GM19099 (cell line): ENCODE results near the gene HOMER3.

Experiments used
- POLR2A ChIP-seq: IDR thresholded peaks from 3 replicates; pipeline ENCODE4 v1.6.1; 2011; ENCODE audit warnings: low read depth; ENCODE audit not compliant: insufficient read length; ENCODE audit errors: extremely low read depth

HOMER3 gene

DNA sequence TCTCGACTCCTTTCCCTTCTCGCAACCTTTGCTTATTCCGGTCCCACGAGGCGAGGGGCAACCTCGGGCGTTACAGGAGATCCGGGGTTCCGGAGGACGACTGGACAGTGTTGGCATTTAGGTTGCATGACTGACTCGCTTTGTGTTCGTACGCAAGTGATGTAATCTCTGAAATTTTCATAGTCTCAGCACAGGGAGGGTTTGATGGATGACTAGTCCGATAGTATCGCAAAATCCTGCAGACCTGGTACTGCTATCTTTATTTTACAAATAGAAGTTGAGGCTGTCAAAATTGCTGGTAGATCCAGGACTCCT is 21.2 kb downstream of the HOMER3 start:
- no peak for TF ChIP-seq POLR2A

DNA sequence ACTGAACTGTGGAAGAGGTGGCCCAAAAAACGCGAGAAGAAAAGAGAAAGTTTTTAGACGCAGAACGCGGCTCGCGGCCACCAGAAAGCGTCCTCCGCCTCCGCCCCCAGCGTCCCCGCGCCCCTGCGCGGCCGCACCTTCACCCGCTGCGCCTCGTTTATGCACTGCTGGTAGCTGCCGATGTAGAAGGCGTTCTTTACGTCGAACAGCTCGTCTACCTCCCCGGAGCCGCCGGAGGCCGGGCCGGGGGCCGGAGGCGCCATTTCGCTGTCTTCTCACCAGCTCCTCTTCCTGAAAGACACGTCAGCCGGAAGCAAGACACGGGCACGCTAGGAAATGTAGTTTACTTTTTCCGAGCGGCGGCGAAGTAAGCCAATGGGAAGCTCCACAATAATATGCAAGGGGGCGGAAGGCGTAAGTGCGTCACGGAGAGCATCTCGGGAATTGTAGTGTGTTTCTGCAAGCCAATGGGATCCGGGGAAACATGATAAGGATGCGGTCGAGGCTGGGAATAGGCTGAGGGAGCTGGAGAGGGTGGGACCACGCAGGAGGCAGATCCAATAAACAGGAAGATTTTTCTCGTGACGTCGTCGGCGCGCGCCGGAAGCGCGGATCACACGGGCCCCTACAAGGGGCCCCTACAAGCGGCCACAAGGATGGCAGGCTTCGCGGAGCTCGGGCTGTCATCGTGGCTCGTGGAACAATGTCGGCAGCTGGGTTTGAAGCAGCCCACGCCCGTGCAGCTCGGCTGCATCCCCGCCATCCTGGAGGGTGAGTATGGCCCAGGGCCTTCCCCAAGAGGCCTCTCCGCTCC is 21.7 kb downstream of the HOMER3 start, which contains the start of the genes COPE and DDX49:
TSS of gene COPE (minus strand) at position 302 of the 814 bp plus-strand sequence. CDS start at position 263, 39 bp downstream.
TSS of gene DDX49 (plus strand) at position 630 of the 814 bp plus-strand sequence. CDS start at position 657, 27 bp downstream.
- peak; percentile 88 for TF ChIP-seq POLR2A

DNA sequence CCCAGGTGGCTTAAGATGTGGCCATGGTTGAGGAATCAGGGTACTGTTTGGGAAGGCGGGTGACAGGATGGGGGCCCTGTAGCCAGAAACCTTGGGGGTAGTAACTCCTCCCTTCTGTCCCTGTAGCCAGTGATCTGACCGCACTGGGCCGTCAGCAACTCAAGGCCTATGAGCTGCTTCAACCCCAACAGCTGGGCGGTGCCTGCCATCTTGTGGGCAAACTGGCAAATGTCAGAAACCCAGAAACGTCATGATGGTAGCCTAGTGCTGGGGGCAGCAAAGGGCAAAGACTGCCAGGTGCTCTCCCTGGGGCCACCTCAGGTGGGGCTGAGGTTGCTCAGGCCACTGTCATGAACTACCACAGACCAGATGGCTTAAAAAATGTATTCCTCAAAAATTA is 25.4 kb downstream of the HOMER3 start:
- no peak for TF ChIP-seq POLR2A

DNA sequence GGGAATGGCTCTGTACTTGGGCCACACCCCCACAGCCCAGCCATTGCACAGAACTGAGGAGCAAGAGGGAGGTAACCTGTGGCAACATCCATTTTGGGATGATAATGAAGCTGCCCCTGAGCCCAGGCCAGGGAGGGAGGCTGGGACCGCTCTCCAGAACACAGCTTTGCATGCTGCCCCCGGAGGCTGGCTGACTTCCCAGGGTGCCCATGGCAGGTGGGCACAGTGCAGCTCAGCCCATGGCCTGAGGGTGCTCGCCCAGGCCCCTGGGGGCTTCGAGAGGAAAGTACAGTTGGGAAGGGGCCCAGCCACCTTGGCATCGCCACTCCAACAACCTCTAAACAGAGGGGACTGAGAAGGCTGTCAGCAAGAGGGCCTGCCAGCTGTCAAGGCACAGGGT is 27.6 kb downstream of the HOMER3 start:
- TF ChIP-seq POLR2A: no peak

DNA sequence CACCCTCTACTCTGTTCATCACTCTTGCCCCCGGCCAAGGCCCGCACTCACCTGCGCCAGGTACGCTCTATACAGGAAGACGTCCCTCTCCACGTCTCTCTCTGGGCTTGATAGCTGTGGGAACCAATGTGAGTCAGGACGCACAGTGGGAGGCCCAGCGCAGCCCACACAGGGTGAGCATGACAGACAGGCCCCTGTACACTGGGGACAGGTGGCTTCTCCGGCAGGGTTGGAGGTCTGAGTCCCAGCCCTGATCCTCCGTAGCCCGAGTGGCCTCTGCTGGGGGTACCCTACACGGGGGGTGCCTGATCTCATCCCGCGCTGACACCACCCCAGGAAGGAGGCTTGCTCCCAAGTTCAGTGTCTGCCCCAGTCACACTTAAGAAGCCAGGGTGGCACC is 28.1 kb downstream of the HOMER3 start:
- TF ChIP-seq POLR2A: no peak

DNA sequence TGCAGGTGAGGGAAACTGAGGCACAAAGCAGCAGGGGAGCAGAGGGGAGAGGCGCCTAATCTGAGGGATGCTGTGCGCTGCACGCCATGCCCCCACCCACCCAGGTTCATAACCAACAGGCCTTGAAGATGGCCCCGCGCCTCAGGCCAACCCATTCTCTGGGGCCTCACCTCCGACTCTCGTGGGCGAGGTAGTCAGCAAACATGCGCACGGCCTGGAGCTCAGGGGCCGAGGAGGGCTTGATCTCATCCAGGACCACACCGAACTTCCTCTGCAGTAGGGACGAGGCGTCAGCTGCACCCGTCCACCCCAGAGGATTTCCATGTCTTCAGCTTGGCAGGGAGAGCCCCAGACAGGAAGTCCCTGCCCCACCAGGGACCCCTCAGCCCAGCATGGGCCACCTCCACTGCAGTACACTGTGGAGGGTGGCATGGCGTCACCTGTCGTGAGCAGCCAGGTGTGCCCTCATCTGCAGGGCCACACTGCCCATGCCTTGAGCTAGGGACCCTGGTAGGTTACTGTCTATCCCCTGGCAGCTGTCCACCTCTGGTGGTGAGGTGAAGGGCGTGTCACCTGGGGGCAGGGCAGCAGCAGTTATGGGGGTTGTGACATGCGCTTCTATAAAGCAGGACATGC is 30.1 kb downstream of the HOMER3 start:
- TF ChIP-seq POLR2A: no peak

DNA sequence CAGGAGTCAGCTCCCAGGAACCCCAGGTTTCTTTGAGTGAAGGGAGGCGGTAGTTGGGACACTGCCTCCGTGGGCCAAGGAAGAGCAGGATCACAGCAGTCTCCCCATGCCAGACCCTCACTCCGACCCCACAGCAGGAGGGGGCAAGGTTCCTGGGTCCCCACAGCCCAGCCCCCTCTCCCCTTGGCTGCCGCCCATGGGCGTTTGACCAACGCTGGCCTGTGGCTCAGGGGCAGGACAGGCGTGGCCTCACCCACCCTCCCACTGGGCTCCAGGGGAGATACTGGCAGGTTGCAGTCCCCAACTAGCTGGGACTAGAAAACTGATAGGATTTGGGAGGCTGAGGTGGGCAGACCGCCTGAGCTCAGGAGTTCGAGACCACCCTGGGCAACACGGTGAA is 31.0 kb downstream of the HOMER3 start:
- TF ChIP-seq POLR2A: no peak

DNA sequence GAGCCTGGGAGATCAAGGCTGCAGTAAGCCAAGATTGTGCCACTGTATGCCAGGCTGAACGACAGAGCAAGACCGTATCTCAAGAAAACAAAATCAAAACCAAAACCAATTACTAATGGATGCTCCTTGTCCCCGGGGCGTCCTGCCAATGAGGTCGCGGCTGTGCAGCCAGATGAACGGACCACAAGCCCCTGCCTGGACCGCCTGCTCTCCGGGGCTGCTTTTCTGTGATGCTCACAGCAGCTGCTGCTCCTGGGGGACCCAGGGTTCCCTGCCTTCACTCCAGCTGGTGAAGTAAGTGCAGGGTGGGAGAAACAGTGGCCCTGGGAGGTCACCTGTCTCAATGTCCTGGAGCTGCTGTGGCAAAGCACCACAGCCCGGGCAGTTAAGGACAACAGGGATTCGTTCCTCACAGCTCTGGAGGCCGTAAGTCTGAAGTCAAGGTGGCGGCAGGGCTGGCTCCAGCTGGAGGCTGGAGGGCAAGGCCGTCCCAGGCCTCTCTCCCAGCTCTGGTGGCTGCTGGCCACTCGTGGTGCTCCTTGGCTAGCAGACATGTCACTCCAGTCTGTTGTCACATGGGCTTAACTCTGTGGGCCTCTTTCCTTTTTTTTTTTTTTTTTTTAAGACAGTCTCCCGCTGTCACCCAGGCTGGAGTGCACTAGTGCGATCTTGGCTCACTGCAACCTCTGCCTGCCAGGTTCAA is 31.9 kb downstream of the HOMER3 start:
- TF ChIP-seq POLR2A: no peak

DNA sequence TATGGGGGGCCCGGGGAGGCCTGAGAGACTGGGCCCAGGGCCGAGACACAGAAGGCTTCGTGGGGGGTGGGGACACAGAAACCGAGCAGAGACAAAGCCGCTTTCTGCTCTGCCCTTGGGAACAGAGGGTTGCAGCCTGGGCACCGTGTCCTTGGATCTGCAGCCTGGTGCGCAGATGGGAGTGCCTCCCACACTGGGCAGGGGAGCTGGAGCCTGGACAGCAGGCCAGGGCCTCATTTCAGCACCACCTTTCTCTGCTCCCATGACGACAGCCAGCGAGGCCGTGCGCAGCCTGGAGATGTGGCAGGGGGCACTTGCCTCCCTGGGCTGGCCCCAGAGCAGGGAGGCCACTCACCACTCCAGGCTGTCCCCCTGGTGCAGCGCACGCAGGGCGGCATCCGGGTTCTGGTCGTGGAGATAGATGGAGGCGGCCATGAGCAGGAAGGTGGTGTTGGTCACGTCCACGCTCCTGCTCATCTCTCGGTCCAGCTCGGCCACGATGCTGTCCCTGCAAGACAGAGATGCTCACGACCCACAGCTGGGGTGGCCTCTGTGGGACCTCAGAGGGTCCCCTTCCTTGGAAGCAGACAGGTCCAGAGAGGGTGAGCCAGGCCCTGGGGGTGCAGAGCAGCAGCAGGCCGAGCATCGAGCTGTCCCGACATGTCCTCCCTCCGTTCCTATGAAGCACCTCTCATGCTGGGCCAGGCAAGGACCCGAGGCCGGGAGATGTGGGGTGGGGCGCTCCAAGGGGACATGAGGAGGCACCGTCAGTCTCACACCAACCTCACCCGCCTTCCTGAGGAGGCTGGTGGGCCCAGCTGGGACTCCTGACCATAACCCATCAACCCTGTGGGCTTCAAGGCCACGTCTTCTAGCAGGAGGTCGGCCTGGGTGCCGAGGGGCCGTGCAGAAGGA is 34.2 kb downstream of the HOMER3 start:
- no peak for TF ChIP-seq POLR2A

DNA sequence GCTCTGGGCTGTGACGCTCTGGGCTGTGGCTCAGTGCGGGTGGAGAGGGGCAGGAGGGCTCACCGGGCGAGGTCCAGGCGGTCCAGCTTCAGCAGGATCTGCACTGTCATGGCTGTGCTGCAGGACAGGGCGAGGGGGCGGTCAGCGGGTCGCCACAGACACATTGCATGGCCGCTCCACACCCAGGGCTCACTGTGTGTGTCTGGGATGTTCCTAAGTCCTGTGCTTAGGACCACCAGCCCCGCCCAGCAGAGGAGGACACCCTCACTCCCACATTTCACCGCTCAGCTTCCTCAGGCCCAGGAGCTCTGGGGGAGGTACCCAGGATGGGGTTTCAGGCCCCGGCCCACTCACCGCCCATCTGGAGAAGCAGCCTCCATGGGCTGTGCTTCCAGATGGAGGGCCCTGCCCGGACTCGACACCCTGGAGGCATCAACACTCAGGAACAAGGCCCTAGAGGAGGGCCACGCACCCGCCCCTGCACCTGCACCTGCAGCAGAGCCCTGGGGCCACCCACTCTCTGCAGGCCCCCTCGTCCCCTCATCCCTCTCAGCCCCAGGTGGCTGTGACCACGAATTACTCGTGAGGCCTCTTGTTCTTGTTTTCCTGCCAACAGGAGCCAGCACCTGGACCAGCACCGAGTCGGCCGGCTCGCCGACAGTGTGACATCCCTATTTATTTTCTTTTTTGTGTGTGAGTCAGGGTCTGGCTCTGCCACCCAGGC is 35.3 kb downstream of the HOMER3 start:
- no peak for TF ChIP-seq POLR2A

DNA sequence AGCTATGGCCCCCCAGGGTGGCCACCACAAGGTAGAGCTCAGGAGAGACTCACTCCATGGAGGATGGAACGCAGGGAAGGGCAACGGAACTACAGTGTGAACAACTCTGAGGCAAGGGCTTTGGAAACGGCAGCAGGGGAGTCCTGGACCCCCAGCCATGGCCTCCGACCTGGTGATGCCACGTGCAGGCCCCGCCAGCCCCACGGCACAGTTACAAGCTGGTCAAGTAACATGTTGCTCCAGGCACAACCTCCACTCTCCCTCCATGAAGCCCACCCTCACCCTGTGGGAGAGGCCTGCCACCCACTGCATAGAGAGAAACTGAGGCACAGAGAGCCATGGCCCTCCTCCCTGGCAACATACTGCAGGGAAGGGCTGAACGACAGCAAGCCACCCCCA is 36.0 kb downstream of the HOMER3 start:
- TF ChIP-seq POLR2A: no peak

DNA sequence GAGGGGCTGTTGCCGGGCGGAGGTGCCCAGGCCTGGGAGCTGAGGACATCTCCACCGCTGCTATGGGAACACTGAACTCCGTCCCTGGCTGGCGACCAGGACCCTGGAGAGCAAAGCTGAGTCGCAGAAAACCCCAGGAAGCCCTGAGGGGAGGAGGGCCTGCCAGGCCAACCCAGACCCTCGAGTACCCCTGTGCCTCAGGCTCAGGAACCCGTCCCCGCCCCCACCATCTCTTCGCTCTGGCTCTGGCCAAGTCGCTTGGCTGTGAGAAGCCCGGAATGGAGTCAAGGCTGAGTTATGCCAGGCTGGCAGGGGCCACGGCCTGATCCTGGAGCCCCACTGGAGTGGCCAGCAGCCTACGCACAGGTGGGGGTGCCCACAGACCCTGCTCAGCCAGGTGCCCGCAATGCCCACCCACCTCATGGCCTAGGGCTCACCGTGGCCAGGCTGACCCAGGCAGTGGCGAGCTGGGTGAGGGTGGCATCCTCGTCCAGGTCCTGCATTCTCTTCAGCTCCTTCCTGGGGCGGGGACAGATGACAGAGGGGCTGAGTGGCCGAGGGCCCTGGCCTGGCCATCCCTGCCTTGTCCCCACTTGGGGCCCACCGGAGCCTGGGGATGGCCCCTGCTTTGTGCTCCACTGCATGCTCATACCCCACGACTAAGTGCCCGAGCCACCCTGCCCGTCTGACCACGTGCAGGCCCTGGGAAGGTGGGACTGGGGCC is 36.5 kb downstream of the HOMER3 start:
- TF ChIP-seq POLR2A: no peak
